IPS DF 6.9 (cell line): Measurements from ENCODE around the gene TIMMDC1.
"Not testable (repeated sequence)": the region's sequence is repeated elsewhere in the genome, so short reads cannot be mapped to it uniquely, and the experiment has no call there.

ENCODE experiments used
- DNase-seq: peaks from one replicate; pipeline ENCODE4 v3.0.0-alpha.2; 2013; ENCODE audit warnings: low read depth, low spot score
- H3K27ac ChIP-seq: one replicate; pipeline ENCODE4 v1.5.1; 2013; ENCODE audit warnings: low read length, control low read depth
- H3K27me3 ChIP-seq: 2 replicates; pipeline ENCODE4 v1.6.1; 2013; ENCODE audit warnings: mild to moderate bottlenecking, low read length; ENCODE audit not compliant: control insufficient read depth, insufficient read depth
- H3K36me3 ChIP-seq: 2 replicates; pipeline ENCODE4 v1.6.1; 2013; ENCODE audit warnings: low read length; ENCODE audit not compliant: control insufficient read depth, insufficient read depth
- H3K4me1 ChIP-seq: 2 replicates; pipeline ENCODE4 v1.6.1; 2013; ENCODE audit warnings: low read length; ENCODE audit not compliant: control insufficient read depth, insufficient read depth
- H3K4me3 ChIP-seq: 2 replicates; pipeline ENCODE4 v1.5.1; 2013; ENCODE audit warnings: mild to moderate bottlenecking, low read length
- H3K9me3 ChIP-seq: 2 replicates; pipeline ENCODE4 v1.6.1; 2013; ENCODE audit warnings: low read length, inconsistent platforms; ENCODE audit not compliant: control insufficient read depth, insufficient read depth
- WGBS: extraction: QIAGEN DNeasy Blood & Tissue Kit; methylation state at CpG from one replicate; pipeline ENCODE4 v1.1.7; 2013; ENCODE audit warnings: mixed read lengths, missing lambda C conversion rate; ENCODE audit not compliant: insufficient read length, insufficient coverage; 5-methylcytosine and 5-hydroxymethylcytosine counted together

Gene TIMMDC1

DNA sequence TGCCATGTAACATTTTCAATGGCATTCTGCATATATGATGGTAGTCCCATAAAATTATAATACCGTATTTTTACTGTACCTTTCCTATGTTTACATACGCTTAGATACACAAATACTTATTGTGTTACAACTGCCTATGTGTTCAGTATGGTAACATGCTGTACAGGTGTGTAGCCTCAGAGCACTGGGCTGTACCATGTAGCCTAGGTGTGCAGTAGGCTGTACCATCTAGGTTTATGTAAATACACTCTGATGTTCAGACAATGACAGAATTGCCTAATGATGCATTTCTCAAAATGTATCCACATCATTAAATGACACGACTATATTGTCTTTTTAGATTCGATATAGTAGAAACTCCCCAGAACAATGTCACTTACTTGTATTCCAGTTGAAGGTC is 38.4 kb downstream of the TIMMDC1 start:
- Histone ChIP-seq H3K9me3 (no peaks in the 10 kb centered on the region), H3K27me3 (no peaks in the 10 kb centered on the region), H3K4me1 (no peaks in the 10 kb centered on the region), H3K27ac (no peak overlapping the region), H3K4me3 (no peak overlapping the region), H3K36me3 (no peaks in the 10 kb centered on the region)
- no CpG with 5 or more reads among the region's 4 CpGs for WGBS
- DNase-seq, result no peak

DNA sequence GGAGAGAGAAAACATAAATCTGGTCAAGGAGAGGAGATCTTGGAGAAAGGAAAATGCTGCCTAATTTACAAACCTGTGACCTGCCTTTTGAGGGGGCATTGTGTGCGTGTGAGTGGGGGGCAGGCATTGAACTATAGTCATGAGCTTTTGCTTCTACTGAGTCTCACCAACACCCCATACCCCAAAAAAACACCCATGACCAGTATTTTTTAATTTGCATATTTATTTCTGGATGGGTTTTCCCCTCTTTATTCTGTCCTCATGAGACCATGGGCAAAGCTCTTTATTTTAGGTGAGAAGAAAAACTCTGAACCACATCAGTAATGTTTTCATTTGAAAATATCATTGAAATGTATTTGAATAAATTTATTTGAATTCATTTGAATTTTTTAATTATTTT is 40.4 kb downstream of the TIMMDC1 start:
- Histone ChIP-seq H3K4me3 (no peak overlapping the region), H3K9me3 (no peaks in the 10 kb centered on the region), H3K27me3 (no peaks in the 10 kb centered on the region), H3K27ac (no peak overlapping the region), H3K4me1 (no peaks in the 10 kb centered on the region), H3K36me3 (no peaks in the 10 kb centered on the region)
- DNase-seq, result no peak
- WGBS, result no CpG with 5 or more reads among the region's 1 CpG

DNA sequence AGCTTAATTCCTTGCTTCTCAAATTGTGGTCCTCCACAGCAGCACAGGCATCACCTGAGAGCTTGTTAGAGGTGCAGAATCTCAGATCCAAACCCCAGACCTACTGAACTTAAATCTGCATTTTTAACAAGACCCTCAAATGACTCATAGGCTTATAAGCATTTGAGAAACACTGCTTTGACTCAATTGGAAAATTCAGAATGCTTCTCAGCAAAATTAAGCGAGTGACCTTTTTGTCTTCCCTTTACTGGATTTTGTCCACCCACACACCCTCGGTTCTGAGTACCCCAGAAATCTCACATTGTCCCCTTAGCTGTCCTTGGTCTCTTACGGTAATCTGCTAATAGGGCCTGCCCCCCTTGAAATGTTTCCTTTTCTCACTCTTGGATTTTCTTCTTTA is 43.2 kb downstream of the TIMMDC1 start:
- Histone ChIP-seq H3K9me3 (no peaks in the 10 kb centered on the region), H3K27me3 (no peaks in the 10 kb centered on the region), H3K27ac (no peak overlapping the region), H3K4me1 (no peaks in the 10 kb centered on the region), H3K4me3 (no peak overlapping the region), H3K36me3 (no peaks in the 10 kb centered on the region)
- no peak for DNase-seq
- no CpG with 5 or more reads among the region's 3 CpGs for WGBS

DNA sequence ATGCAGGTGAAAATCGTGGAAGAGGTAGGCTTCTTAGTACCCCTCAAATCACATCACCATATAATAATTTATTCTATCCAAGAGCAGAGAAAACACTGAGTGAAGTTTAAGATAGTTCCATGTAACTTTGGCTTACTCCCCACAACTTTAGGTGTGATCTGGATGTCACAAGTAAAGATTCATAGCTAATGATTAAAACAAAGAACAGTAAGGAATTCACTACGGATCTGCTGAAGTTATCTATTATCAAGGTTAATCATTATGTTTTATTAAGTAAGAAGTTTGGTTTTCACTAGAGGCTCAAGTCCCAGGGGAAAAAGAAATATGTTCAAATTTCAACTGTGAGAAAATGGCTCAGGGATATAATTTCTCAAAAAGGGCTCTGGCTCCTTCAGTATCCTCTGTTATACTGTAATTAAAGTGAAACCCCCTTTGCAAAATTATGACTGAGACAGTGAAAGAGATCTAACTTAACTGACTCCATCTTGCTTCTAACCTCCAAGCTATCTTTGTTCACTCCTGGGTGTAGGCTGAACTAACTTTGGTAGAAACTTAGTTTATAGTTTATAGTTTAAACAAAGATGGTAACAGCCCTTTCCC is 43.9 kb downstream of the TIMMDC1 start:
- Histone ChIP-seq H3K9me3 (no peaks in the 10 kb centered on the region), H3K27ac (no peak overlapping the region), H3K4me3 (no peak overlapping the region), H3K27me3 (no peaks in the 10 kb centered on the region), H3K36me3 (no peaks in the 10 kb centered on the region), H3K4me1 (no peaks in the 10 kb centered on the region)
- DNase-seq, result no peak
- no CpG with 5 or more reads among the region's 2 CpGs for WGBS

DNA sequence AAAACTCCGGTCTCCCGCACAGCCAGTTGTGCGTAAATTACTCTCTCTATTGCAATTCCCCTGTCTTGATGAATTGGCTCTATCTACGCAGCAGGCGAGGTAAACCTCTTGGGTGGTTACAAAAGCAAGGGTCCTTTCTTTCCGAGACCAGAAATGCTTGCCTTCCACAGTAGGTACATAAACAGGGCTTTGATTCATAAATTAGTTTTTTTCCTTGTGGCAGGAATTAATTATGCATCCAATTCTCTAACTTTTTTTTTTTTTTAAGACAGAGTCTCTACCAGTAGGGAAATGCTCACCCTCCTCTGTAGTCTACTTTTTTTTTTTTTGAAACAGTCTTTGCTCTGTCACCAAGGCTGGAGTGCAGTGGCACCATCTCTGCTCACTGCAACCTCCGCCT is 44.8 kb downstream of the TIMMDC1 start:
- no peaks in the 10 kb centered on the region for H3K9me3 ChIP-seq
- H3K27ac ChIP-seq, result no peak overlapping the region
- H3K36me3 ChIP-seq, result no peaks in the 10 kb centered on the region
- no peak overlapping the region for H3K4me3 ChIP-seq
- no peak for DNase-seq
- no peaks in the 10 kb centered on the region for H3K4me1 ChIP-seq
- no peaks in the 10 kb centered on the region for H3K27me3 ChIP-seq
- no CpG with 5 or more reads among the region's 7 CpGs for WGBS

DNA sequence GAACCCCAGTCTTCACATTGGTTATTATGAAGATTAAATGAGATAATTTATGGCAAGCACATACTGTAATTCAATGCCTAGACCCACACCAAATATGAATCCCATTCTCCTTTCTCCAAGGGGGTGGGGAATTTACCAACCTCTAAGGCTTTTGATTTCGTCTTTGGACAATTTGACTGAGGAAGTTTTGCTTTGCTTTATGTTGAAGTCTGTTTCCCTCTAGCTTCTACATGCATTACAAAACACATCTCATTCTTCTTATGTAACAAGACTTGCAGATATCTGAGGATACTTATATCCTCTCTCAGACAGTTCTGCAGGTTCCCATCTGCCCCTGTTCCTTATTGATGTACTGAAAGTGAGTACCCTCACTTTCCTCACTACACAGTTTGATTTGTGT is 48.9 kb downstream of the TIMMDC1 start:
- no peaks in the 10 kb centered on the region for H3K36me3 ChIP-seq
- no peaks in the 10 kb centered on the region for H3K4me1 ChIP-seq
- H3K4me3 ChIP-seq, result no peak overlapping the region
- no peak overlapping the region for H3K27ac ChIP-seq
- DNase-seq, result no peak
- no peaks in the 10 kb centered on the region for H3K27me3 ChIP-seq
- no CpG with 5 or more reads among the region's 1 CpG for WGBS
- no peaks in the 10 kb centered on the region for H3K9me3 ChIP-seq

DNA sequence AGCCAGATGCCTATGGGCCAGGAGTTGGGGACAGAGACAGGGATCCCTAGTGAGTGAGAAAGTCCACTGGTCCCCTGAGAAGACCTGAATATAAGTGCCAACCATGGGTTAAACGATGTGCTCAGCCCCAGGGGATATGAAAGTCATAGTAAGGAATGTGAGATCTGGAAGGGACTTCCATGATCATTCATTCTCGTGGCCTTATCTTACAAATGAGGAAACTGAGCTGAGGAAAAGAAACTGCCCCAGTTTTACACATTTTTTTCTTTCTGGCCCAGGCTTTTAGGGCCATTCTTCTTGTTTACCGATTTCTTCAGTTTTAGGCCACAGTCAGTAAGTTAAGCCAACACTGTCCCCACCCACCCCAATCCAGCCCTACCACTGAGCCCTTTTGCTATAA is 50.0 kb downstream of the TIMMDC1 start:
- Histone ChIP-seq H3K9me3 (no peaks in the 10 kb centered on the region), H3K27me3 (no peaks in the 10 kb centered on the region), H3K27ac (no peak overlapping the region), H3K4me3 (no peak overlapping the region), H3K4me1 (no peaks in the 10 kb centered on the region; the same call in 1 of the 2 replicates), H3K36me3 (no peaks in the 10 kb centered on the region)
- DNase-seq, result no peak
- WGBS, result no CpG with 5 or more reads among the region's 3 CpGs

DNA sequence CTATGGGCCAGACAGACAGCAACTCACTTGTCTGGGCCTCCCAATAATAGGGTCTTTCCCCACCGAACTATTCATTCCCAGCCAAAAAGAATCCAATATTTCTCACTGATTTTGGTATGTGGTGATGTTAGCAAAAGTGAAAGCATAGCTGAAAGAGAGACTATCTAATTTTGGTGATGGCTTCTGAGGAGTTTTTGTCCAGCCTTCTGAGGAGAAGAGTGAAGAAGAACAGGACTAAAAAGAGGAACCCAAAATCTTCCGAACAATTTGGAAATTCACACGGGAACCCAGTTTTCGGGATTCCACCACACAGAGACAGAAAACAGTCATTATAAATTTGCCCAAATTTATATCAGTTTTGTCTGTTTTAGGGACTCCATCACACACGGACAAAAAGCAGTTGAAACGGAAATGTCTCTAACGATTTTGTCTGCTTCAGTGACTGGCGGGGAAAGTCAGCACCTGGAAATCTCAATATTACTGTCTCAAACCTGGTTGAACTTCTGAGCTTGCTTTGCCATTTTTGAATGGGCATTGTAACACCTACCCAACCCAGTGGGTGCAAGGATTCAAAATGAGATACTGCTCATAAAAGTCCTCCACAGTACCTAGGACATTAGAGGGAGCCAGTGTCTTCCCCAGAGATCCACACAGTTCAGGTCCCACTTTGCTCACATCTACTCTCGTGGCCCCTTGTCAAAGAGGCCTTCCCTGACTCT is 52.0 kb downstream of the TIMMDC1 start:
- Histone ChIP-seq H3K4me1 (no peaks in the 10 kb centered on the region; the same call in 1 of the 2 replicates), H3K9me3 (no peaks in the 10 kb centered on the region), H3K36me3 (no peaks in the 10 kb centered on the region), H3K27ac (no peak overlapping the region), H3K27me3 (no peaks in the 10 kb centered on the region), H3K4me3 (no peak overlapping the region)
- WGBS, result no CpG with 5 or more reads among the region's 9 CpGs
- DNase-seq, result no peak

DNA sequence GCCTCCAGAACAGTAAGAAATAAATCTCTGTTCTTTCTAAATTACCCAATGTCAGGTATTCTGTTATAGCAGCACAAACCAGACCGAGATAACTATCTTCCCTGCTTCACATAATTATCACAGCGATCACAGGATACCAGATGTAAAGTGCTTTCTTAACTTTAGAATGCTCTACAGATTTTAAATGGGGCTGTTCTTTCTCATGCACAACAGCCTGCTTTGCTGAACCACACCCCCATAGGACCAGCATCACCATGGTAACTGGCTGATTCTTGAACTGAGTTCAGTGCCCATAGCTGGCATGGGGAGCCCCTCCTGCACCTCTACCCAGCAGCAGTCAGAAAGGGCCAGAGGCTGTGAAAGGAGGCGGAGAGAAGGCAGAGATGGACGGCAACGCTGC is 53.3 kb downstream of the TIMMDC1 start:
- Histone ChIP-seq H3K27ac (no peak overlapping the region), H3K9me3 (no peaks in the 10 kb centered on the region), H3K4me3 (no peak overlapping the region), H3K4me1 (no peaks in the 10 kb centered on the region; the same call in 1 of the 2 replicates), H3K27me3 (no peaks in the 10 kb centered on the region), H3K36me3 (no peaks in the 10 kb centered on the region)
- no CpG with 5 or more reads among the region's 5 CpGs for WGBS
- no peak for DNase-seq

DNA sequence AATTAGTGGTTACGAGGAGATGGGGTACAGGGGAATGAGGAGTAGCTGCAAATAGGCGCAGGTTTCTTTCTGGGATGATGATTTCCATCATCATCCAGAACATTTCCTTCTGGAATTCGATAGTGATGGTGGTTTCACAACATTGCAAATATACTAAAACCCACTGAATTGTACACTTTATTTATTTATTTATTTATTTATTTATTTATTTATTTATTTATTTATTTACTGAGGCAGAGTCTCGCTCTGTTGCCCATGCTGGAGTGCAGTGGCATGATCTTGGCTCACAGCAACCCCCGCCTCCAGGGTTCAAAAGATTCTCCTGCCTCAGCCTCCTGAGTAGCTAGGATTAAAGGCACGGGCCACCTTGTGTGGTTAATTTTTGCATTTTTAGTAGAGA is 54.6 kb downstream of the TIMMDC1 start:
- H3K4me3 ChIP-seq, H3K9me3 ChIP-seq, H3K27ac ChIP-seq, H3K36me3 ChIP-seq, H3K27me3 ChIP-seq, H3K4me1 ChIP-seq, DNase-seq: not testable (repeated sequence)
- no CpG with 5 or more reads among the region's 6 CpGs for WGBS
